PC-9 (cell line): ENCODE measurements around the gene STAT5B. TPM values are rescaled to one million over a fixed set of nuclear protein-coding genes. Genes with fewer than 3 reads are reported as not detected.

ENCODE experiments used
- BruUV-seq: library from RNA; stranded (reverse); fragments of 400-500 nt; replicated peaks from 2 replicates; lab custom pipeline; 2021; lab: Mats Ljungman, UMichigan
- CTCF ChIA-PET: fragments of 300-600 bp; sonication (Branson Sonifier 250); formaldehyde crosslinking; loops from one replicate; lab custom pipeline; 2022; ENCODE audit warnings: antibody characterized with exemption; lab: Charles Lee
- POLR2A ChIA-PET: fragments of 300-600 bp; sonication (Branson Sonifier 250); formaldehyde crosslinking; loops from one replicate; lab custom pipeline; 2022; ENCODE audit warnings: antibody characterized with exemption; ENCODE audit not compliant: unreplicated experiment; lab: Charles Lee
- DNase-seq, 2 experiments: peaks; one replicate each; pipeline versions ENCODE4 v3.0.0 to v3.0.0-alpha.2; 2015 to 2022; ENCODE audit warnings: mixed read lengths in 1 of 2
- H2AFZ ChIP-seq: fragments of 200-600 bp; sonication (generic); 2 replicates; pipeline ENCODE4 v1.8.1; 2017; ENCODE audit warnings: antibody characterized with exemption
- H3F3A ChIP-seq: fragments of 200-600 bp; sonication (generic); 2 replicates; pipeline ENCODE4 v1.8.1; 2017; ENCODE audit warnings: antibody characterized with exemption, mild to moderate bottlenecking, low read depth; ENCODE audit not compliant: insufficient read depth
- H3K27ac ChIP-seq: fragments of 200-600 bp; sonication (generic); 2 replicates; pipeline ENCODE4 v1.6.1; 2016; ENCODE audit warnings: mixed run types
- H3K27me3 ChIP-seq: fragments of 200-600 bp; sonication (generic); 2 replicates; pipeline ENCODE4 v1.6.1; 2016; ENCODE audit warnings: low read depth, mixed run types; ENCODE audit not compliant: insufficient read depth
- H3K36me3 ChIP-seq: fragments of 200-600 bp; sonication (generic); 2 replicates; pipeline ENCODE4 v1.6.1; 2016; ENCODE audit warnings: low read depth, mixed run types
- H3K4me1 ChIP-seq: fragments of 200-600 bp; sonication (generic); replicated peaks from 2 replicates; pipeline ENCODE4 v1.6.1; 2016; ENCODE audit warnings: mixed run types; ENCODE audit not compliant: insufficient read depth
- H3K4me2 ChIP-seq: fragments of 200-600 bp; sonication (generic); 2 replicates; pipeline ENCODE4 v1.6.1; 2017; ENCODE audit warnings: mixed run types
- H3K4me3 ChIP-seq: fragments of 200-600 bp; sonication (generic); 2 replicates; pipeline ENCODE4 v1.6.1; 2016; ENCODE audit warnings: mixed run types
- H3K79me2 ChIP-seq: fragments of 200-600 bp; sonication (generic); 2 replicates; pipeline ENCODE4 v1.6.1; 2017; ENCODE audit warnings: low read depth, mixed run types
- H3K9me2 ChIP-seq: fragments of 200-600 bp; sonication (generic); 2 replicates; pipeline ENCODE4 v1.8.1; 2017; ENCODE audit warnings: mild to moderate bottlenecking; ENCODE audit not compliant: insufficient read depth
- H3K9me3 ChIP-seq: fragments of 200-600 bp; sonication (generic); 2 replicates; pipeline ENCODE4 v1.8.1; 2016; ENCODE audit warnings: low read depth; ENCODE audit not compliant: insufficient read depth
- H4K20me1 ChIP-seq: fragments of 200-600 bp; sonication (generic); 2 replicates; pipeline ENCODE4 v1.8.1; 2017; ENCODE audit not compliant: insufficient read depth
- CTCF ChIP-seq: fragments of 200-600 bp; sonication (generic); conservative IDR thresholded peaks from 2 replicates; pipeline ENCODE4 v1.6.1; 2017; ENCODE audit warnings: mixed run types, antibody characterized with exemption, mild to moderate bottlenecking, moderate library complexity
- EZH2 ChIP-seq: fragments of 200-600 bp; sonication (generic); IDR thresholded peaks from 2 replicates; pipeline ENCODE4 v1.8.0; 2017; ENCODE audit warnings: antibody characterized with exemption, low read depth
- intact Hi-C: fragments of 100-400 bp; cut with micrococcal nuclease; formaldehyde crosslinking; loops from one replicate; pipeline ENCODE4 v1.10.0; 2022; ENCODE audit not compliant: unreplicated experiment
- total RNA-seq: library from RNA; stranded (reverse); gene quantifications from 2 replicates; pipeline ENCODE4 v1.2.3, GENCODE V29; 2021

Gene STAT5B
- total RNA-seq, 1 experiment from 2014 or later: 19.5 TPM

GRCh38 chr17:42230225-42230624 lies 46.0 kb downstream of the STAT5B start:
- H3K9me2 ChIP-seq: no peaks in the 10 kb centered on the region
- H3K4me2 ChIP-seq: no peak overlapping the region
- ChIA-PET CTCF (no interaction called here), POLR2A (no interaction called here)
- no peaks in the 10 kb centered on the region for H3K27me3 ChIP-seq
- 0 out of 2 replicates have a peak, but pooled peaks cover 6% of the 10 kb centered on the region for H3K4me1 ChIP-seq
- H3F3A ChIP-seq: peaks cover 5% of the 10 kb centered on the region; the same call in 1 of the 2 replicates
- no peak overlapping the region for H2AFZ ChIP-seq
- no peaks in the 10 kb centered on the region for H4K20me1 ChIP-seq
- no peaks in the 10 kb centered on the region for H3K79me2 ChIP-seq
- H3K9me3 ChIP-seq: no peaks in the 10 kb centered on the region
- intact Hi-C loops: no loop called here
- no peak for TF ChIP-seq CTCF
- TF ChIP-seq EZH2: no peak
- no peak overlapping the region for H3K4me3 ChIP-seq
- DNase-seq: no peak
- H3K36me3 ChIP-seq: 0 out of 2 replicates have a peak, but pooled peaks cover 5% of the 10 kb centered on the region
- no peak overlapping the region for H3K27ac ChIP-seq
- no TSS peak for BruUV-seq

- H3K4me1 ChIP-seq: 0 out of 2 replicates have a peak, but pooled peaks cover 3% of the 10 kb centered on the region
- H3K79me2 ChIP-seq: no peaks in the 10 kb centered on the region
- H3F3A ChIP-seq: no peaks in the 10 kb centered on the region
- H3K4me2 ChIP-seq: no peak overlapping the region
- TF ChIP-seq EZH2: no peak
- TF ChIP-seq CTCF: no peak
- peak overlapping the region; percentile 17; the same call in 1 of the 2 replicates for H3K27ac ChIP-seq
- CTCF ChIA-PET: no interaction called here
- H3K9me3 ChIP-seq: no peaks in the 10 kb centered on the region
- no peak overlapping the region for H3K4me3 ChIP-seq
- H3K36me3 ChIP-seq: 0 out of 2 replicates have a peak, but pooled peaks cover 5% of the 10 kb centered on the region
- no peaks in the 10 kb centered on the region for H3K27me3 ChIP-seq
- H2AFZ ChIP-seq: no peak overlapping the region
- no peaks in the 10 kb centered on the region for H3K9me2 ChIP-seq
- no peaks in the 10 kb centered on the region for H4K20me1 ChIP-seq
- POLR2A ChIA-PET: no interaction called here
- no TSS peak for BruUV-seq
- no peak for DNase-seq
- intact Hi-C loops: no loop called here
Measured at GRCh38 chr17:42227849-42228700, 48.1 kb downstream of the STAT5B start.

- H2AFZ ChIP-seq: no peak overlapping the region
- H3K9me2 ChIP-seq: no peaks in the 10 kb centered on the region
- H3K4me1 ChIP-seq: no peaks in the 10 kb centered on the region
- DNase-seq: no peak
- H3K36me3 ChIP-seq: 0 out of 2 replicates have a peak, but pooled peaks cover 5% of the 10 kb centered on the region
- intact Hi-C loops: no loop called here
- H3K27ac ChIP-seq: no peak overlapping the region
- no TSS peak for BruUV-seq
- ChIA-PET CTCF (no interaction called here), POLR2A (no interaction called here)
- no peaks in the 10 kb centered on the region for H4K20me1 ChIP-seq
- H3K27me3 ChIP-seq: no peaks in the 10 kb centered on the region
- H3F3A ChIP-seq: no peaks in the 10 kb centered on the region
- no peak for TF ChIP-seq CTCF
- no peak for TF ChIP-seq EZH2
- H3K4me2 ChIP-seq: no peak overlapping the region
- H3K9me3 ChIP-seq: no peaks in the 10 kb centered on the region
- H3K4me3 ChIP-seq: no peak overlapping the region
- H3K79me2 ChIP-seq: no peaks in the 10 kb centered on the region
Measured at GRCh38 chr17:42225646-42226045, 50.5 kb downstream of the STAT5B start.
